ENCODE data around the gene DIS3L2.
A peak's percentile ranks its signal among the peaks of the same experiment; 100 is the strongest.
"Not testable (repeated sequence)": the region's sequence is repeated elsewhere in the genome, so short reads cannot be mapped to it uniquely, and the experiment has no call there.

Gene DIS3L2

DNA sequence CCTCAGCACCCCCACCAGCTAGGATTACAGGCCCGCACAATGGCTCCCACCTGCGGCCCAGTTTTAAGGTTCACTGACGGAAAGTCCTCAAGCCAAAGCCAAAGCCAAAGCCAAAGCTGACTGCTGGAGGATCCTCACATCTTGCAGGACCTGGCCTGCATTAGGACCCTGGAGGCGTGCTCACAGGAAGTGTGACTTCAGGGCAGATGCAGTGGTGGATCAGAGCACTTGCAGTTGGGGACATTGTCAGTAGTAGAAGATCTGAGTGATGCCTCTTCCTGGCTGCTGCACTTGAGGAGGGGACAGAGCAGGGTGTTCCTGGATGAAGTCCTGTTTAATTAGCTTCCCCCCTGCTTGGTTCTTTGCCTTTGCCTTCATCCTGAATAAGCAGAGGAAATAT lies 348.1 kb downstream of the DIS3L2 start:
- DNase-seq: no peak

DNA sequence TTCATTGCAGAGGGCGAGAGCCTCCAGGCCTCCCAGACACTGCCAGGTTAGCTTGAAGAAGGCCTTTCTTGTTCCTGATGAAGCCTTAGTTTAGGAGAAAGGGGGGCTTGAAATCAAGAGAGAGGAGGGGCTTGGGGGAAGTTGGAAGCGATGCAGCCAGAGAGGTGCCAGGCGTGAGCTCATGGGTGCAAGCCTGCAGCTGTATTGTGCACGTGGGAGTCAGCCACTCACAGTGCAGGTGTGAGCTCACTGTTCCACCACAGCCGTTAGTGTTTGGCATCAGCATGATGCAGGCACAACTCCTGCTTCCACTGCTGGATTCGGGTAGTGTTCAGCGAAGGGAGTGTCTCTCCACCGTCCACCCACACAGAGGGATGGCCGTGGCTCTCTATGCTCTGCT lies 348.6 kb downstream of the DIS3L2 start:
- DNase-seq: no peak

DNA sequence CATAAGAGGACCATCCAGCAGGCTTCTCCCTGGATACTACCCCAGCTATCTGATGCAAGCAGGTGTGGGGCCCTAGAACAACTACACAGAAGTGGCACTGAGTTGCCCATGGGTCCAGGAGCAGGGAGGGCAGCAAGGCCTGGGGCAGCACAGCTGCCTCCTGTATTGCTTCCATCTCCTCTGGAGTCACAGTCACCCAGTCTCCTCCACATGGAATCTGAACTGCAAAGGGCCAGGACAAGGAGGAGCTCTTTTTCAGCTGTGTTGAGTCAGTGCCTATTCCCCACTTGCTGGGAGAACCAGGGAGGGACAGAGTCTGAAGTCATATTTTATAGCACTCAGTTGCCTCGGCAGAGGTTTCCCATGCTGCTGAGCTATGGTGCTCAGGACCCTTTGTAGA lies 349.2 kb downstream of the DIS3L2 start:
- DNase-seq: no peak

DNA sequence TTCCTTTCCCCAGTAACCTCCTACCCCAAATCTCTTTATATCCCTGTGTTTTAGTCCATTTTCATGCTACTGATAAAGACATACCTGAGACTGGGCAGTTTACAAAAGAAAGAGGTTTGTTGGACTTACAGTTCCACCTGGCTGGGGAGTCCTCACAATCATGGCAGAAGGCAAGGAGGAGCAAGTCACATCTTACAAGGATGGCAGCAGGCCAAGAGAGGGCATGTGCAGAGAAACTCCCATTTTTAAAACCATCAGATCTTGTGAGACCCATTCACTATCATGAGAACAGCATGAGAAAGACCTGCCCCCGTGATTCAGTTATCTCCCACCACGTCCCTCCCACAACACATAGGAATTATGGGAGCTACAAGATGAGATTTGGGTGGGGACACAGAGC lies 352.1 kb downstream of the DIS3L2 start:
- DNase-seq: not testable (repeated sequence)

DNA sequence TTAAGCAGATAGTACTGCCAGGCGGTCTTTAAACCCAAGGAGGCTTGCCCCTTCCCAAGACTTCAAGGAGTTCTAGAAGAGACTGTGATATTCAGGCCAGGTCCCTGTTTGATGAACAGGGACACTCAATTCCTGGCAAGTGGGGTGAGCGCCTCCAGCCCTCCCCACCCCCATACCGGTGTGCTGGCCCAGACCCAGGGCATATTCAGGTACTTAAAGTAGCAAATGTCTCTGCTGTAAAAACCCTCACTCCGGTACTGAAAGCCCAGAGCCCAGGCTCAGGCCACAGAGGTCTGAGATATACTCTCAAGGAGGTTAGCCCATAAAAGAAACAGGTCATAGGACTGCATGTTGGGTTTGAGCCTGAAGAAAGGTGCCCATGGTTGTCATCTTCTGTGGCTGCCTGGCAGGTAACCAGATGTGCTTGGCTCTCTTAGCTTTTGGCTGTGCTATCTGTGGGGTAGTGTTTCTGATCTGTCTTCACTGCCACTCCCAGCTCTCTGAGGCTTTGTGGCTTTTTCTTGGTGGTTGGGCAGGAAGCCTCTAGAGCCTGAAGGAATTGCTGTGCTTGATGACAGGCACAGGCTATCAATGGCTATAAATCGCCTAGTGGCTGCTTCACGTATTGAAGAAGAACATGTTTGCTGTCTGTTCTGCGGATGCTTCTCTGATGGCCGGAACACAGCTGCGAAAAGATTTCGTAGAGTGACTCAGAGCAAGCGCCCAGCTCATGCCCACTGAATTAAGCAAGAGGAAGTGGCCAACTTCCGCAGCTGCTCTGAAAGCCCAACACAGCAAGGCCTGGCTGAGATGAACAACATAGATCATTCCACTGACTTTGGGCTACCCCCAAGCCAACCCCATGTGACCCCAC lies 353.8 kb downstream of the DIS3L2 start:
- DNase-seq: peak; percentile 92

DNA sequence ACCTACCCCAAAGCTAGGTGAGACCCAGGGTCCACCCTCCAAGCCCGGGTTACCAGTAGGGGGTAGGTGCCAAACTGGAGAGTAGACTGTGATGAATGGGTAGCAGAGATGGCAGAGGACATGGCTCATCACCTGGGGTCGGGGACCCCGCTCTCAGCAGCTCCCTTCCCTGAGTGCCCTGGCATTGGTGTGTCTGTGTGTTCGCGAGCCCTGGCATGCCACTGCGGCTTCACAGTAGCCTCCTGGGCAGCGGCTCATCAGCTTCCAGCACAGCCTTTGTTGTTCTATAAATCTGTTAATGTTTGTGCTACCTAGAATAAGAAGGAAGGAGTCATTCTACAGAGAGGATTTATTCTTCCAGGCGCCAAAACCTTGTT lies 354.4 kb downstream of the DIS3L2 start:
- no peak for DNase-seq

DNA sequence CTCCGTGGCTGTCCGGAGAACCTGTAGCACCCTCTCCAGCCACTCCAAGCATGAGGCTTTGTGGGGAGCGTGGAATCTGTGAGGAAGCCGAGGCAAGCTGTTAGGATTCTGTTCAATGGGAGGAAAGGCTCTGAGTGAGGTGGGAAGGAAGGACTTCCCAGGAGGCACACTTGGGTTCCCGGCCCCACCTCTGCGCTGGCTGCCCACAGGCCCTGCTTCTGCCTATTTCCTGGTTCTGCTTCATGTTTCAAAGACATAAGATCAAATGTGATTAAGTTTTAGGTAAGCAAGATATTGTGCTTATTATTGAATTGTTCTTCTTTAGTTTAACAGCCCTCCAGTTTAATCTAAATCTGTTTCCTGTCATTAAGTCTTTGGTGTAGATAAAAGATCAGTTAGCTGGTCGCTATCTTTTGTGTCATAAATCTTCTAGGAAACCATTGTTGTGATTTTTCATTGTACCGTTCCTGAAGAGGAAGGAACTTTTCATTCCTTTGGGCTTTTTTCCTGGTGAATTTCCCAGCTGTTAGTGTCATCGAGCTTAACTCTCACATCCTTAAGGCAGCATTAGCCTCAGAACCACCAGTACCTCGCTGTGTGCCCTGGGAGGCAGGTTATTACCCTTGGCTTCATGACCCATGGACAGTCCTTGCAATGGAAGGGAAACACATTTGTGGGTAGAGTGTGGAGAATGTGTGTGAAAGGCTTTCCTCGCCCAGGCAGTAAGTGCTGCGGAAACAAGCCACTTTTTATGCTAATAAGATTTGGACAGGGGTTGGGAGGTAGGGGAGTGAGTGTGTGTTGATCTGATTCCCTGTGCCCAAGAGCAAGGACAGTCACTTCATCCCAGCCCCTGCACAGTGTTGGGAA lies 355.2 kb downstream of the DIS3L2 start:
- DNase-seq: peak; percentile 10

DNA sequence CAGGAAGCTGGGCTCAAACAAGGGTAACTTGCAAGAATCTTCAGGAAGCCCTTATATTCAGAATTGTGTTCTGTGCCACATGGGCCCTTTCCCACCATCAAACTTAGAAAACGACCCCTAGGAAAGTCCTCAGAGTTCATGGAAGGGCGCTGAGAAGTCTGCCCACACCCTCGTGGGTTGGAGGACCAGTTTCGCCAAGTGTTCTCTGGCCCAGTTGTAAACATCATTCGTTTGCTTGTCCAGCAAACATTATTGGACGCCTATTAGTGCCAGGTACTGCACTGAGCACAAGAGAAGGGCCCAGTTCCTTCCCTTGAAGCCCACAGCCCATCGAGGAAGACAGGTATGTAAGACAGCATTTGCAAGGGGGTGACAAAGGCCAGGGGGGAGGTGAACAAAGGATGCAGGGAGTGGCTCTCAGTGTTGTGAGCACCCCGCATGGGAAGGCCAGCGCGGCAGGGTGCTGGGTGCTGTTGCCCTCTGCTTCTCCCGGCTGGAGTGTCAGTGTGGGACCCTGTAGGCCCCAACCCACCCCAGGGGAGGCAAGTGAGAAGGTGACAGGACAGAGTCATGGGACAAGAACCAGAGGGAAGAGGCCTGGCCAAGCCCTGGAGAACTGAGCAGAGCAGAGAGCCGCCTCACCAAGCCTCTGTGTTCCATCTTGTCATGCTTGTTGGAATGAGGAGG lies 356.8 kb downstream of the DIS3L2 start:
- no peak for DNase-seq

DNA sequence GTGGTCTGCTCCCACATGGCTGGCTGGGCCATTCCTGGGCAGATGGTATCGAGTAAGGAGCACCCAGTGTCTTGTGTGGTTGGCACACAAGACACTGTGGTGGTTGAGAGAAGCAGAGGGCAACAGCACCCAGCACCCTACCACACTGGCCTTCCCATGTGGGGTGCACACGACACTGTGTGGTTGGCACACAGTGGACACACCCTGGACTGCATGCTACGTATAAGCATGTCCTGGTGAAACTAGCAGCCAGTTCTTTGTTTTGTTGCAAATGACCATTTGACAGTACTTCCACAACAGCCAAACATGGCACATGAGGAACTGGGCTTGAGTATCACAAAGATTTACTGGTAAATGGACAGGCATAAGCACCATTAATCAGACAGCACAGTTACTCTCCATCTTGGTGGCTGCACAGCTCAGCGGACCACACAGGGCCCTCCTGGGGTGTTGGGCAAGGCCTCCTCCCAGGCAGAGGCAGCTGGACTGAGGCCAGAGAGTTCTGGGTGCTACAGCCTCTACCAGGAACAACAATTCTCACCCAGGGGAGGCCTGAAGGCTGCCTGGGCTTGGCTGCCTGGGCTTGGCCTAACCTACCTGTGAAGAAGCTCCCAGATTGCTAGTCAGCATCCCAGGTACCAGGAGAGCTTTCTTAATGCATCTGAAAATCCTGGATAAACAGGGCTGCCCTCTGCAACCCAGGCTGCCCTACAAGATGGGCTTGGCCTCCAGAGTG lies 357.7 kb downstream of the DIS3L2 start:
- peak; percentile 13 for DNase-seq

DNA sequence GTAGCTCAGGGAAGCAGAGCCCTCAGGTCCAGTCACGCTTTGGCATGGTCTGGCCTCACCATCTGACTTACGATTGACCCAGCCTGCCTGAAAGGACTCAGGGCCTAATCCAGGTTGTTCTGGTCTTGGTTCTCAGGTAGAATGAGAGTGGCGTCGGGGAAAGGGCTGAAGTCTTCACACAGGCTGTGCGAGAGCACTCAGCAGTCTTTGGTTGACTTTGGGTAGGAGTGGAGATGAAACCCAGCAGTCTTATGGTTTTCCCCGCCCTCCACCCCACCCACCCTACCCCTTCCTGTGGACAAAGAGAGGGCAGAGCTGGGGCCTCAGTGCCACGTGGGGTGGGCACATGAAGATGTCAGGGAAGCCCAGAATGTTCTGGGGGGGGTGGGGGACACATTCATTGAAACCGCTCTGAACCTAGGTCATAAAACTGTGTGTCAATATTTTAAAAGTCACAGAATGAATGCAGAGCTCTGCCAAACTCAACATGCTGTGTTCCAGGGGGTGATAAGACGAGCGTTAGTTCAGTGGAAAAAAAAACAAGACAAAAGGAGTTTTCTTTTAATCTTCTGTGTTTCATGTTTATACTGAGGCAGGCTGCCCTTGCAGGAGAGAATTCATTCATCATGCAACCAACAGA lies 358.4 kb downstream of the DIS3L2 start:
- DNase-seq: no peak

DNA sequence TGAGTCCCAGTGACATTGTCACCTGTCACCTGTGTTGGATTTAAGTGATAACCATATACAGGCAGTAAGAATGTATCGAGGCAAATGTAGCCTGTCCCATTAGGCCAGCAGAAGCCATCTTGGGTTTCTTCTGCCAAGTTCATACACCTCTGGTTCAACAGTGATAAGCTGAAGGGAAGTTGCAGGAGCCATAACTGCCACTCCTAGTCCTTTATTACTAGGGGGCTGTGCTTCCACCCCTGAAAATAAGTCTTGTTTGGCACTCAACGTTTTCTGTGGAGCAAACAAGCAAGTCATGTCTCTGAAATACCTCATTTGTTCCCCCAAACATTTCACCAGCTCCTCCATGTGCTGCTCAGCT lies 358.9 kb downstream of the DIS3L2 start:
- DNase-seq: no peak

DNA sequence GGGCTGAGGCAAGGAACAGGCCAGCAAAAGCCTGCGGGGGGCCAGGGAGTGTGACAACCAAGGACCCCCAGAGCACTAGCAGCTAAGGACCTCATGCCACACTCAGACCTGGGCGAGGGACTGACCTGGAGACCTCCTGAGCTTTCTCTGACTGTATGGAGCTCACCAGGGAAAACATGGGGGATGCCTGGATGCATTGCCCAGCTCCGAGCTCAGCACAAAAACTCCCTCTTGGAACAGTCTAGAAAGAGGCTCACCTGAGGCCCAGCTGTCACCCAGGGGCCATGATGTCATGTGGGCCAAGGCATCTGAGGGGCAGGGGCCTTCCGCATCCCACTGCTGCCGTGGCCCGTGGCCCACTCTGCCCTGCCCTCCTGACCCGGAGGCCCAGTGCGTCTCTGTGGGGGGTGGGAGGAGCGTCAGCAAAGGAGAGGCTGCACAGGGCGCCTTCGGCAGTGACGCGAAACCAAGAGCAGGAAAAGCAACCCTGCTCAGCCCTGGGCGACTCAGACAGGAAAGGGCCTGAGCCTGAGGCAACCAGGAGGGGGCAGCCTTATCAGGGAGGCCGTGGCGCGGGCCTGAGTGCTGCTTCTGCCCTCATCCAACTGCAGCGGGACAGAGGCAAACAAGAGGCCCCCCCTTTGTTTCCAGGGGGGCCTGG lies 359.8 kb downstream of the DIS3L2 start:
- no peak for DNase-seq

DNA sequence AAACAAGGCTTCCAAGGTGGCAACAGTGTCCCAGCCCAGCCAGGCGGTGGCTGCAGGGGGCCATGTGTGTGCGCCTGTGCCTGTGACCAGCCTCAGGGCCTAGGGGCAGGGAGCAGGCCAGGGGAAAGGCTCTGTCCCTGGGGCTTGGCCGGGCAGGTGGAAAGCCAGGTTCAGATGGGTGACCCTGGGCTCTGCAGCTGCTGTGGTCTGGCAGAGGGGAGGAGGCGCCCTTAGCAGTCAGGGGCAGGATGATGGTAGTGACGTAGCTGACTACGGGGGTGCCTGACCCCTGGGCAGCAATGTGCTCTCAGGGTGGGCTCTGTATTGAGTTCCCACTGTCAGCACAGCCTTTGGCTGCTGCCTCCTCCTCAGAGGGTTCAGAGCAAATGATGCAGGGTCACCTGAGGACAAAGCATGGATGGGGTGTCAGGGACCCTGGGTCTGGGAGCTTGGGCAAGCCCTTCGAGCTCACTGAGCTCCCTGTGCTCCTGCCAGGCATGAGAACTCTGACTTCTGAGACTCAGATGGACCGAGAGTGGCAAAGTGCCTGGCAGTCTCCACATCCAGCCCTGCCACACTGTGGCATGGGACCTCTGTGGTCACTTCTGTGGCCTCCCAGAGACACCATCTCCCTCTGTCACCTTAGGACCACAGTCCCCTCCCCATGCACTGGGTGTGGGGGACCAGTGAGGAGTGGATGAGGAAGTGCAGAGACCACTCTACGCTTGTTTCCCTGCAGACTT lies 360.5 kb downstream of the DIS3L2 start:
- no peak for DNase-seq

DNA sequence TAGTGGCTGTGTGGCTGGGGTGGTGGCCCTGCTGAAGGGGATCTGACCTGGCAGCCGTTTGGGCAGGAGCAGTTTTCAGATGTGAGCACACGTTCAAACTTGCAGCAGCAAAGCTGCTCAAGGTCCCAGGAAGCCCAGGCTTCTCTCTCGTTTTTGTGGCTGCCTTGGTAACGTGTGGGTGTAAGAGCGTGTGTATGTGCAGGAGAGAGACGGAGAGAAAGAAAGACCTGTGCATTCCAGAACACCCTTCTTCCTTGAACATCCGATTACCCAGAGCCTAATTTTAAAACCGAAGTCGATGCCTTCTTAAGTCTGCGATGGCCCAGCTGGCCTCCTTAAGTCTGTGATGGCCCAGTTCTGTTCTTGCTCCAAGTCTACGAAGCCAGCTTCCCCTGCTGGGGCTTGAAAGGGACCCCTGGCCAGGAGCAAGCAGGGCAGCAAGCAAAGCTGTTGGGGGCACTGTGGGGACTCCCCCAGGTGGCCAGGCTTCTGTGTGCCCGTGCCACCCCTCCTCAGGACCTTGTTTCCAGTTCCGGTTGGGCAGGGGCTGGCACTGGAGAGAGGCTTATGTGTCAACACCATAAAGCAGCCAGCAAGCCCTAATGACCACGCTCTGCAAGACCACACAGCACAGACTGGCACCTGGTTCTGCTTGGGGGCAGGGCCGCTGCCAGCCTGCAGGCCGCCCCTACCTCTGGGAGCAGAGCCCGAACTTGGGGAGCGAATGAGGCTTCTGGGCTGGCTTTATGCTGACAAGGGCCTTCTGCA lies 361.2 kb downstream of the DIS3L2 start:
- DNase-seq: no peak

DNA sequence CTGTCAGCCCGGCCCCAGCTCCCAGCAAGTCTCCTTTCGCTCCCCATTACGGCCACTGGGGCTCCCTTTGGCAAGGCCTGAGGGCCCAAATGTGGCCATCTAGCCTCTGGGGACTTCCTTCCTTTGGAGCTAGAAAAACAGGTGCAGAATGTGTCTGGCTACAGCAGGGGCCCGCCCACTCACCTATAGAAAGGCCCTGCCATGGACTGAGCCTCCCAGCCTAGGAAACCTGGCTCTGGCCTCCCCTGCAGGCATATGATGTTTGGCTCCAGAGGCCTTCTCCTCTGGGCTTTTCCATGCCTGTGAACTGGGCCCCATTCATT lies 361.8 kb downstream of the DIS3L2 start:
- DNase-seq: no peak

DNA sequence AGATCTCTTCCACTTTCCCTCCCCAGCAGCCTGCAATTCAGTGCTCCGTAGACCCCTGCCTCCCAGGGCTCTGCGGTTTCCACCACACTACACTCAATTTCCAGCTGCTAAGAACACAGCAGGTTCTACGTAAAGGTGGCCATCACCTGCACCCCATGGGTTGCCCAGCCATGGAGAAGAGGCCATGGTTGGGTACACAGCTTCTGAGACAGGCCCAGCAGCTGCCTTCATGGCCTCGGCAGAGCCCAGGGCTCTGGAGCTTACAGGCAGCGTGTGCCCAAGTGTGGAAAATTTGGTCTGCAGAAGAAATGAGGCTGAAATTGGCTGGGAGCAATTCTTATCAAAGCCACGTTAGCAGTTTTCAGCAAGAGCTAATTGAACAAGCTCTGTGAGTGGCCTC lies 362.5 kb downstream of the DIS3L2 start:
- not testable (repeated sequence) for DNase-seq

DNA sequence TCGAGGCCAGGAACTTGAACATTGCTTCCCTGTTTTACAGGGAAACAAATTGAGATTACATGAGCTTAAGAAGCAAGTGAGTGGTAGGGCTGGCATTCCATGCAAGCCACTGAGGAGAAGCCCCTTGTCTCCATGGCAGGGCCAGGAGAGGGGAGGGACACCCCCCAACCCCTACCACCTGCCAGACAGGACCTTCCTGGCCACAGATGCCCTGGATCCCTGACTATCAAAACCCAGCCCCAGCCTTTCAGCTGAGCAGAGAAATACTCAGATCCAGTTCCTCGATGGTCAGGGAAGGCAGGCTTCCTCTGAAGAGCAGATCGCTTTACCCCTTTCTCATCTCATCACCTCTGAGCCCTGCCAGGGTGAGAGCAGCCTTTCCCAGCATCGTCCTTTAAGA lies 363.3 kb downstream of the DIS3L2 start:
- no peak for DNase-seq

DNA sequence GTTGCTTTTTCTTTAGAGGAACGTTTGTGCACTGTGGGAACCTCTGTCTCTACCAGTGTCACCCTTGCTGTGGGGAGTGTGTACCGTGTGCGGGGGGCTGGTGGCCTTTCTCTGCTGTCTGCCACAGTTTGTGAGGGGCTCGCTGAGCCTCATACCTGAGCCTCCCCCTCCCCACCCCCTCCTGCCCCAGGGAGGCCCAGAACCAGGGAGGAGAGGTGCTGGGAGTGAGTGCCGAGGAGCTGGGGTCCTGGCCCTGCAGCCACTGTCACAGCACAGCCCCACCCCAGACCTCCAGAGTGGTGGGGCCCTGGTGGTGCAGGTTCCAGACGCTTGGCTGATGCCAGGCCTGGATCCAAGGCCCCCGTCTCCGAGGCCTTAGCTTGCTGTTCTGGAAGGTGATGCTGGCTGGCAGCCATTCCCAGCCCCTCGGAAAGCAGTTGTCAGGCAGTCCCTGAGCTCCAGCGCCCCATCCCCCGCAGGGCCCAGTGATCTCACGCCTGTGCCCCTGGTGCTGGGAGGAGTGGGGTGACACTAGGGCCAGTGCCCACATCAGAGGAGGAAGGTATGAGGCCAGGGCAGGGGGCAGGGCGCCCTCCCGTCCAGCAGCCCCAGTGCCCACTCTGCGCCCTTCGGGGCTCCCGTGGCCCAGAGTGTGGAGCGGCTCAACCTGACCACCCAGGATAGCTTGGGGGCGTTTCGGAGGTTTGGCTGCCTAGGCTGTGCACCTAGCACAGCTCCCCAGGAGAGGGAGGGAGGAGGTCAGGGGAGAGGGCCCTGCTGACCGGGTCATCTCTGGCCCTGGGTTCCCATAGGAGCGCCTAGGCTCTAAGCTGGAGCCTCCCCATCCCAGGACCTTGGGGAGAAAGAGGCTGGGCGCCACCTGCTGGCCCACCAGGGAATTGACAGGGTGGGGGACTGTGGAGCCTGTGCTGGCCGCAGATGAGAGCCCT lies 364.1 kb downstream of the DIS3L2 start:
- peak; percentile 33 for DNase-seq

Data from suppressor macrophage treated with lipopolysaccharide for 4 hours (primary cell).